Measurements from ENCODE around the gene RASA2. TPM values are rescaled to one million over a fixed set of nuclear protein-coding genes. Genes with fewer than 3 reads are reported as not detected.
A peak's percentile ranks its signal among the peaks of the same experiment; 100 is the strongest.

The RASA2 gene
- total RNA-seq, 2 experiments from 2014 or later, result 42.4 to 54.8 TPM

GRCh38 chr3:141550926-141551665 lies 64.3 kb downstream of the RASA2 start:
- Mint-ChIP-seq H3K27me3 (no peaks in the 10 kb centered on the region), H3K27ac (peak overlapping the region; percentile 50), H3K36me3 (peaks cover 59% of the 10 kb centered on the region), H3K4me3 (no peak overlapping the region), H3K4me1 (peaks cover 43% of the 10 kb centered on the region), H3K9me3 (ENCODE audit: low read depth) (peaks cover 19% of the 10 kb centered on the region)
- no peak for DNase-seq
- CTCF ChIA-PET, result interaction anchor here (1.0 kb wide), 1 partner anchor 10 kb away, joined by 3 read pairs; no protein-coding TSS in a partner anchor
- no peak for ATAC-seq

DNA sequence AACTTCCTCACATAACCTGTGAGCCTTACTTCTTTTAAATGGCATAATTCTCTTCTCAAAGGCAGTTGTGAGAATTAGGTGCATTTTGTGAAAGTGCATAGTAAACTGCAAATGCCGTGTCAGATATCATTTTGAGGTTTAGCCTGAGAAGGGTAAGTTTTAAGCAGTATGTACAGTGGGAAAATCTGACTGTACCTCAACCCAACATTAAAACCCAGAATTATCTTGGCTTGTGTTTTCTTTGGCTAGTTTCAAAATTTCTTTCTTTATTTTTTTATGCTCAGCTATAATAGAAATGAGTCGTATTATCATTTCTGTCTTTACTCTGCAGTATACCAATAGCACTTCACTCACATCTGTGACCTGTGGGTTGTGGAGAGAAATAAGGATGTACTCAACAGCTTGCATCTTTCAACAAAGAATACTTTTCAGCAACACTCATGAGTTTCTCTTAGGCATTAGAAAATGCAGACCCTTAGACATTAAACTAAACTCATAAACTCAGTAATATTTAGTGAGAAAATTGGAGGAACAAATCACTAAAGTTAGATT lies 65.7 kb downstream of the RASA2 start:
- H3K27me3 Mint-ChIP-seq, result no peaks in the 10 kb centered on the region
- peaks cover 46% of the 10 kb centered on the region for H3K36me3 Mint-ChIP-seq
- ATAC-seq, result peak; percentile 71
- CTCF ChIA-PET, result interaction anchor here (0.6 to 10.9 kb wide), 14 partner anchors 8 to 303 kb away, joined by 3 to 116 read pairs (median 5); partner anchors contain the start of gene RASA2
- H3K4me3 Mint-ChIP-seq, result peak overlapping the region; percentile 35
- peaks cover 12% of the 10 kb centered on the region for H3K9me3 Mint-ChIP-seq (ENCODE audit: low read depth)
- no peak for DNase-seq
- H3K27ac Mint-ChIP-seq, result peak overlapping the region; percentile 88
- H3K4me1 Mint-ChIP-seq, result peaks cover 44% of the 10 kb centered on the region

DNA sequence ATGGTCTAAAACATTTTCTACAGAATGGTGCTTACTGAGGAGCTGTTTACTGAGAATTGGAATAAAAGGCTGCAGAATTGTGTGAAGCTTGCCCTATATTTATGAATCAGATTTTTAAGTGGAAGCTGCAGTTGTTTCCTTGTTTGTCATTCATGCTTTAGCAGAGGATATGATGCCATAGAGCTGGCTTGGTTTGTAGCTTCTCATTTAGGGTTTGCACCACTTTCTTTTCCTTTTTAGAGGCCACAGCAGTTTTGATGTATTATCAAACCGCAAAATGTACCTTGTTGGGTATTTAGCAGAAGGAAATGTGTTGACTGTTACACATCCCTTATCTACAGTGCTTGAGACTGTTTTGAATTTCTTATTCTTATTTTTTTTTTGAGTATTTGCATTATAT lies 66.2 kb downstream of the RASA2 start:
- Mint-ChIP-seq H3K36me3 (peaks cover 41% of the 10 kb centered on the region), H3K4me3 (no peak overlapping the region), H3K27me3 (no peaks in the 10 kb centered on the region), H3K27ac (peak overlapping the region; percentile 88), H3K9me3 (ENCODE audit: low read depth) (peaks cover 8% of the 10 kb centered on the region), H3K4me1 (peaks cover 44% of the 10 kb centered on the region)
- ATAC-seq (peak; percentile 81), DNase-seq (peak; percentile 58)
- CTCF ChIA-PET, result interaction anchor here (0.7 to 10.9 kb wide), 14 partner anchors 8 to 101 kb away, joined by 3 to 116 read pairs (median 5); partner anchors contain the start of gene RASA2

GRCh38 chr3:141556034-141556433 lies 69.2 kb downstream of the RASA2 start:
- Mint-ChIP-seq H3K9me3 (ENCODE audit: low read depth) (no peaks in the 10 kb centered on the region), H3K36me3 (peaks cover 25% of the 10 kb centered on the region), H3K27me3 (no peaks in the 10 kb centered on the region), H3K4me3 (no peak overlapping the region), H3K27ac (no peak overlapping the region), H3K4me1 (peaks cover 41% of the 10 kb centered on the region)
- DNase-seq, result no peak
- CTCF ChIA-PET, result interaction anchor here (0.7 to 10.9 kb wide), 5 partner anchors 79 to 195 kb away, joined by 3 to 116 read pairs (median 5); no protein-coding TSS in a partner anchor
- ATAC-seq, result peak; percentile 18

- no peak overlapping the region for H3K27ac Mint-ChIP-seq
- H3K4me3 Mint-ChIP-seq, result no peak overlapping the region
- ATAC-seq, result no peak
- no peak for DNase-seq
- peaks cover 27% of the 10 kb centered on the region for H3K36me3 Mint-ChIP-seq
- CTCF ChIA-PET, result interaction anchor here (0.8 to 10.9 kb wide), 9 partner anchors 13 to 106 kb away, joined by 3 to 116 read pairs (median 3); partner anchors contain the start of gene RASA2
- peaks cover 25% of the 10 kb centered on the region for H3K4me1 Mint-ChIP-seq
- H3K9me3 Mint-ChIP-seq (ENCODE audit: low read depth), result no peaks in the 10 kb centered on the region
- H3K27me3 Mint-ChIP-seq, result no peaks in the 10 kb centered on the region
These were observed 71.3 kb downstream of the RASA2 start for GRCh38 chr3:141557961-141558706.

- Mint-ChIP-seq H3K4me1 (peaks cover 21% of the 10 kb centered on the region), H3K27ac (peak overlapping the region; percentile 52), H3K36me3 (peaks cover 33% of the 10 kb centered on the region), H3K27me3 (no peaks in the 10 kb centered on the region), H3K4me3 (no peak overlapping the region), H3K9me3 (ENCODE audit: low read depth) (no peaks in the 10 kb centered on the region)
- DNase-seq (peak; percentile 48), ATAC-seq (no peak)
- CTCF ChIA-PET, result interaction anchor here (0.7 to 10.9 kb wide), 24 partner anchors 8 to 249 kb away, joined by 3 to 116 read pairs (median 6); partner anchors contain the start of gene RASA2
These were observed 74.7 kb downstream of the RASA2 start for GRCh38 chr3:141561426-141562034.

DNA sequence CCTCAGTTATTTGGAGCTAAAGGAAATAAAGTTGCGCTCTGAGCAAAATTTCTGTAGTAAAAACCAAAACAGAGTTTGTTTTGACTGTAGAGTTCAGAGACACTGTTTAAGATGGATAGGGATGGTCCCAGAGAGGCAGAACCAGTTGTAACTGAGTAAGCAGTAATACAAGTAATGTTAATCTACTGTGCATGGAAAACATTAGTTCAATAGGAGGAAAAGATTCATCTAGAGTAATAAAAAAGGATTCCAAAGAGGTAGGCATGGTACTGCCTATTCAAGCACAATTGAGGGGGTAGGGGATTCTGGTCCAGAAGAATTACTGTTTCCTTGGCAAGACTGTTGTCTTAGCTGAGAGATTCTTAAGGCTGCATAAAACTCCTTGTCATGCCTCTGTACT lies 77.4 kb downstream of the RASA2 start:
- no peak for ATAC-seq
- H3K4me3 Mint-ChIP-seq, result no peak overlapping the region
- CTCF ChIA-PET, result interaction anchor here (2.0 to 5.2 kb wide), 2 partner anchors 92 to 109 kb away, joined by 5 to 61 read pairs; no protein-coding TSS in a partner anchor

DNA sequence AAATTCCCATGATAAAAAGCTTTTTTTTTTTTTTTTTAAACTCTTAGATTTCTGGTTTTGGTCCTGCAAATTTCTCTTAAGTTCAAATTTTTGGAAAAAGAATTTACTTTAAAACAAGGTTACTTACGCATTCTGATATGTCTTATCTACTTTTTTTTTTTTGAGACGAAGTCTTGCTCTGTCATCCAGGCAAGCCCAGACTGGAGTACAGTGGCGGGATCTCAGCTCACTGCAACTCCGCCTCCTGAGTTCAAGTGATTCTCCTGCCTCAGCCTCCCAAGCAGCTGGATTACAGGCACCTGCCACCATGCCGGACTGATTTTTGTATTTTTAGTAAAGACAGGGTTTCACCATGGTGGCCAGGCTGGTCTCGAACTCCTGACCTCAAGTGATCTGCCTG lies 83.2 kb downstream of the RASA2 start:
- Mint-ChIP-seq H3K4me1 (peaks cover 9% of the 10 kb centered on the region), H3K4me3 (no peak overlapping the region), H3K9me3 (ENCODE audit: low read depth) (no peaks in the 10 kb centered on the region), H3K27ac (no peak overlapping the region), H3K27me3 (no peaks in the 10 kb centered on the region), H3K36me3 (peaks cover 35% of the 10 kb centered on the region)
- CTCF ChIA-PET, result interaction anchor here (1.2 to 1.6 kb wide), 6 partner anchors 9 to 110 kb away, joined by 3 to 9 read pairs (median 5); no protein-coding TSS in a partner anchor
- DNase-seq (no peak), ATAC-seq (no peak)

More for the DNA sequence above, 77.4 kb downstream of the RASA2 start:
- Mint-ChIP-seq H3K27me3 (no peaks in the 10 kb centered on the region), H3K27ac (no peak overlapping the region), H3K9me3 (ENCODE audit: low read depth) (no peaks in the 10 kb centered on the region), H3K36me3 (peaks cover 36% of the 10 kb centered on the region), H3K4me1 (peaks cover 23% of the 10 kb centered on the region)
- no peak for DNase-seq

GRCh38 chr3:141575879-141576743 lies 89.3 kb downstream of the RASA2 start:
- DNase-seq, result no peak
- ATAC-seq, result peak; percentile 80
- Mint-ChIP-seq H3K9me3 (ENCODE audit: low read depth) (no peaks in the 10 kb centered on the region), H3K36me3 (peaks cover 47% of the 10 kb centered on the region), H3K27me3 (no peaks in the 10 kb centered on the region), H3K4me3 (peak overlapping the region; percentile 47), H3K4me1 (peaks cover 15% of the 10 kb centered on the region), H3K27ac (peak overlapping the region; percentile 79)
- CTCF ChIA-PET, result interaction anchor here (0.6 to 1.6 kb wide), 3 partner anchors 114 to 338 kb away, joined by 3 to 6 read pairs (median 3); no protein-coding TSS in a partner anchor

- Mint-ChIP-seq H3K27me3 (no peaks in the 10 kb centered on the region), H3K27ac (no peak overlapping the region), H3K9me3 (ENCODE audit: low read depth) (no peaks in the 10 kb centered on the region), H3K4me3 (no peak overlapping the region), H3K4me1 (peaks cover 15% of the 10 kb centered on the region), H3K36me3 (peaks cover 45% of the 10 kb centered on the region)
- ATAC-seq, result no peak
- DNase-seq, result no peak
- CTCF ChIA-PET, result interaction anchor here (0.6 to 1.6 kb wide), 3 partner anchors 115 to 338 kb away, joined by 3 to 6 read pairs (median 3); no protein-coding TSS in a partner anchor
These were observed 89.9 kb downstream of the RASA2 start for GRCh38 chr3:141576744-141577052.

GRCh38 chr3:141578202-141578973 lies 91.6 kb downstream of the RASA2 start:
- no peak for ATAC-seq
- no peak overlapping the region for H3K27ac Mint-ChIP-seq

More at GRCh38 chr3:141578202-141578973, 91.6 kb downstream of the RASA2 start:
- CTCF ChIA-PET, result interaction anchor here (1.7 kb wide), 1 partner anchor 126 kb away, joined by 4 read pairs; no protein-coding TSS in a partner anchor
- H3K4me3 Mint-ChIP-seq, result no peak overlapping the region
- H3K36me3 Mint-ChIP-seq, result peaks cover 45% of the 10 kb centered on the region
- peaks cover 15% of the 10 kb centered on the region for H3K4me1 Mint-ChIP-seq
- no peak for DNase-seq
- no peaks in the 10 kb centered on the region for H3K9me3 Mint-ChIP-seq (ENCODE audit: low read depth)
- H3K27me3 Mint-ChIP-seq, result no peaks in the 10 kb centered on the region

All from activated CD8-positive, alpha-beta memory T cell treated with anti-CD3 and anti-CD28 coated beads, Interleukin-2, amount 10 ng/mL, durations not matched to agents 7 days and 5 days (primary cell).